GM20000 (cell line): ENCODE data around the gene ROPN1.

Source experiments
- DNase-seq: peaks from one replicate; pipeline ENCODE4 v3.0.0; 2012; ENCODE audit warnings: low spot score
- CTCF ChIP-seq: IDR thresholded peaks from 2 replicates; pipeline ENCODE4 v1.5.1; 2012; ENCODE audit warnings: mild to moderate bottlenecking, control low read depth; ENCODE audit errors: extremely low read depth, missing control alignments

Gene ROPN1

DNA sequence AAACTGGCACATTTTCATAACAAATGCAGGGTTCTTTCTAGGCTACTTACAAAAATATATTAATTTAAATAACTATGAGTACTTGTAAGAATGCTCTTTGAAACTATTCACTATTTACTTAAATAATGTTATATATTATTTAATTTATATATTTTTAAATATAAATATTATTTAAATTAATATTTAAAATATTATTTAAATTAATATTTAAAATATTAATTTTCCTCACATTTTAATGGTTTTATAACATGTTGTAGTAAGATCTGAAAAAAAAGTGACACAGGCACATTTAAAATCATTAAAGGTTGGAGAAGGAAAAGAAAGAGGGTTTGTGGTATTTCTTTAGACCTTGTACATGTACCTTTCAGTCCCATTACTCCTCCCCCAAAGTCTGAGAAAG, 65.5 kb downstream of the ROPN1 start:
- no peak for TF ChIP-seq CTCF
- no peak for DNase-seq

DNA sequence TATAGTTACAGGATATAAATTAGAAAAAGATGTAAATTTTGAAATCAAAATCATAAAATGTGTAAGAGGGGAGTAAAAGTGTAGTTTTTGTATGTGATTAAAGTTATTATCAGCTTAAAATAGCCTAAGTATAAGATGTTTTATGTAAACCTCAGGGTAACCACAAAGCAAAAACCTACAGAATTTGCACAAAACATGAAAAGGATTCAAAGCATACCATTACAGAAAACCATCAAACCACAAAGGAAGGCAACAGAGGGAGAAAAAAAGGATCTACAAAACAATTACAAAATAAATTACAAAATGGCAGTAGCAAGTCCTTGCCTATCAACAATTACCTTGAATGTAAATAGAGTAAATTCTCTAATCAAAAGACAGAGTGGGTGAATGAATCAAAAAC, 71.1 kb downstream of the ROPN1 start:
- no peak for DNase-seq
- no peak for TF ChIP-seq CTCF

DNA sequence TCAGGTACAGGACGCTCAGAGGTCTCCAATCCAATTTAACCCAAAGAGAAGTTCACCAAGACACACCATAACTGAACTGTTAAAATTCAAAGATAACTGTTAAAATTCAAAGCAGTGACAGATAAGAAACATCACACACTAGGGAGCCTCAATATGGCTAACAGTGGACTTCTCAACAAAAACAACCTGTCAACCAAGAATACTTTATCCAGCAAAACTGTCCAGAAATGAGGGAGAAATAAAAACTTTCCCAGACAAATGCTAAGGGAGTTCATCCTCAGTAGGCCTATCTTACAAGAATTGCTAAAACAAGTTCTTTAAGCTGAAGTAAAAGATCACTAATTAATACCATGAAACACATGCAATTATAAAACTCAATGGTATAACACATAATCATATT, 71.5 kb downstream of the ROPN1 start:
- TF ChIP-seq CTCF, result no peak
- no peak for DNase-seq

DNA sequence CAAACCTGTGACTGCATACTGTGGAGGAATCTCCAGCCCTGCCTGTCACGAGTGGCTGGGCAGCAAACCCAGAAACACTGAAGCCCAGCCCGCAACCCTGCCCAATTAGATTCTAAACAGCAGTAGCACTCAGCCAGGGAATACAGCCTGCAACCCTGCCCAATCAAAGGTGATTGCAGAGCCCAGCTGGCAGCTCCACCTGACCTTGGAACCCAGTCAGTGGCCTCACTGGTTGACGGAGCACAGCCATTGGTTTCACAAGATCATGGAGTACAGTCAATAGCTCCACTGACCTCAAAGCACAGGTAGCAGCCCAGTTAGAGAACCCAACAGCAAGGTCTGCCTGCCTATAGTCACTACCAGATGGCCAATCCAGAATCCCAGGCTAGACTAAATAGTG, 72.6 kb downstream of the ROPN1 start:
- no peak for TF ChIP-seq CTCF
- DNase-seq, result no peak
